GM12878 (cell line): ENCODE results near the gene ADAMTS19. TPM values are rescaled to one million over a fixed set of nuclear protein-coding genes. Genes with fewer than 3 reads are reported as not detected.

ENCODE experiments used
- ATAC-seq: fragments of 200-7000 bp; cut with Tn5 transposase; 3 replicates; pipeline ENCODE4 v1.9.1; 2020; ENCODE audit warnings: mild to moderate bottlenecking, moderate library complexity
- BruUV-seq: library from RNA; stranded (reverse); fragments of 400-500 nt; replicated peaks from 2 replicates; lab custom pipeline; 2021; lab: Mats Ljungman, UMichigan
- CTCF ChIA-PET: fragments of 300-600 bp; sonication (Branson Sonifier 250); formaldehyde crosslinking; extraction: SDS; loops from one replicate; lab custom pipeline; 2021; ENCODE audit warnings: inconsistent platforms; lab: Yijun Ruan, JAX
- POLR2A ChIA-PET: fragments of 350-600 bp; formaldehyde crosslinking; extraction: SDS; loops from one replicate; lab custom pipeline; 2021; ENCODE audit warnings: inconsistent platforms; lab: Charles Lee
- RAD21 ChIA-PET: fragments of 300-600 bp; sonication (Branson Sonifier 250); formaldehyde crosslinking; loops from one replicate; lab custom pipeline; 2023; ENCODE audit warnings: antibody characterized with exemption; ENCODE audit not compliant: unreplicated experiment; lab: Charles Lee
- SMC1A ChIA-PET: fragments of 300-600 bp; sonication (Branson Sonifier 250); formaldehyde crosslinking; loops from one replicate; lab custom pipeline; 2023; ENCODE audit not compliant: unreplicated experiment, uncharacterized antibody; lab: Charles Lee
- DNase-seq: peaks from one replicate; pipeline ENCODE4 v3.0.0-alpha.2; 2011; ENCODE audit warnings: low read depth, low spot score
- FAIRE-seq: peaks from 3 replicates; lab custom pipeline; 2011; peaks lifted over from hg19 to GRCh38; lab: Jason Lieb, UNC
- H2AFZ ChIP-seq: 2 replicates; pipeline ENCODE4 v1.6.0; 2011; ENCODE audit warnings: low read depth, low read length, control low read depth; ENCODE audit not compliant: control insufficient read depth
- H3K27ac ChIP-seq: 2 replicates; pipeline ENCODE4 v1.5.1; 2011; ENCODE audit warnings: control low read depth; ENCODE audit not compliant: control insufficient read depth, insufficient read depth
- H3K27me3 ChIP-seq, 2 experiments: replicated peaks in 1 of 2; 2 replicates each; pipeline versions ENCODE4 v1.6.0 to v1.6.1; 2011; ENCODE audit warnings: low read length in 1 of 2; ENCODE audit not compliant: control insufficient read depth in 2 of 2, insufficient read depth in 2 of 2
- H3K36me3 ChIP-seq, 2 experiments: 2 replicates each; pipeline ENCODE4 v1.5.1; 2011; ENCODE audit warnings: low read length in 1 of 2; ENCODE audit not compliant: control insufficient read depth in 2 of 2, insufficient read depth in 2 of 2
- H3K4me1 ChIP-seq: 2 replicates; pipeline ENCODE4 v1.6.1; 2011; ENCODE audit warnings: mild to moderate bottlenecking, low read length, moderate library complexity, mixed read lengths; ENCODE audit not compliant: control insufficient read depth, insufficient read depth
- H3K4me2 ChIP-seq: 2 replicates; pipeline ENCODE4 v1.6.0; 2011; ENCODE audit warnings: control low read depth; ENCODE audit not compliant: control insufficient read depth, insufficient read depth
- H3K4me3 ChIP-seq: fragments of 200-600 bp; sonication (generic); 2 replicates; pipeline ENCODE4 v1.5.1; 2016
- H3K79me2 ChIP-seq: 2 replicates; pipeline ENCODE4 v1.6.0; 2011; ENCODE audit warnings: low read length; ENCODE audit not compliant: control insufficient read depth, insufficient read depth
- H3K9ac ChIP-seq: 2 replicates; pipeline ENCODE4 v1.8.0; 2011; ENCODE audit warnings: low read length, control low read depth, mixed read lengths; ENCODE audit not compliant: control insufficient read depth, insufficient read depth
- H3K9me3 ChIP-seq: replicated peaks from 3 replicates; pipeline ENCODE4 v1.5.1; 2011; ENCODE audit warnings: mild to moderate bottlenecking, low read length; ENCODE audit not compliant: control insufficient read depth, insufficient read depth
- H4K20me1 ChIP-seq: 2 replicates; pipeline ENCODE4 v1.6.0; 2011; ENCODE audit not compliant: control insufficient read depth, insufficient read depth
- ATF2 ChIP-seq: IDR thresholded peaks from 2 replicates; pipeline ENCODE4 v1.6.1; 2012; ENCODE audit warnings: low read length, inconsistent platforms
- MXI1 ChIP-seq: fragments of 150-350 bp; IDR thresholded peaks from 2 replicates; pipeline ENCODE4 v1.6.1; 2011; ENCODE audit warnings: low read depth, mild to moderate bottlenecking, inconsistent platforms, low read length, improper control_type of control experiment
- ZNF592 ChIP-seq: fragments of 450-650 bp; IDR thresholded peaks from 2 replicates; pipeline ENCODE4 v1.6.1; 2017; ENCODE audit warnings: mild to moderate bottlenecking, moderate library complexity
- WGBS: methylation state at CpG from one replicate; pipeline ENCODE4 v1.1.6; 2016; ENCODE audit warnings: low lambda C conversion rate; ENCODE audit not compliant: insufficient replicate concordance, insufficient coverage; ENCODE audit errors: missing lambda C conversion rate; 5-methylcytosine and 5-hydroxymethylcytosine counted together
- in situ Hi-C: fragments of 300-500 bp; cut with MboI; formaldehyde crosslinking; loops from 9 replicates; pipeline ENCODE4 v1.14.3; 2018; ENCODE audit warnings: mixed read lengths
- intact Hi-C: fragments of 100-400 bp; cut with micrococcal nuclease; formaldehyde crosslinking; loops from one replicate; pipeline ENCODE4 v1.14.2; 2022; ENCODE audit not compliant: unreplicated experiment
- polyA plus RNA-seq, 11 experiments: library from polyadenylated mRNA; depleted of rRNA in 4 of 11; unstranded in 6 of 11; stranded (reverse) in 5 of 11; fragments of >200 nt; fragmentation: Nextera tagmentation in 4 of 11; fragmentation: Illumina TruSeq in 1 of 11; extraction: Ambion mirVana in 4 of 11; extraction: Trizol in 1 of 11; gene quantifications; 1 replicate in 1 of 11; 2 replicates in 10 of 11; pipeline versions ENCODE4 v1.2.1 to v1.2.3, GENCODE V29; 2011 to 2016; ENCODE audit warnings: inconsistent platforms in 2 of 11, missing spikeins in 2 of 11, low read depth in 1 of 11
- total RNA-seq, 4 experiments: library from RNA; depleted of rRNA in 3 of 4; stranded (reverse); fragments of >200 nt in 3 of 4; fragmentation: Illumina TruSeq in 1 of 4; extraction: Trizol in 1 of 4; gene quantifications; 2 replicates each; pipeline versions ENCODE4 v1.2.1 to v1.2.3, GENCODE V29; 2013 to 2021
- TF ChIP-seq, protein P1 (sequence below): fragments of 150-350 bp; IDR thresholded peaks from 2 replicates; pipeline ENCODE4 v1.6.1; 2016; ENCODE audit warnings: low read depth, low read length

ADAMTS19 gene
- total and polyA plus RNA-seq, 10 of the 15 experiments (the other 5 are each of a cell fraction or from before 2014, with no cell fraction given), result not detected

GRCh38 chr5:129459450-129459776 is 685 bp upstream of the ADAMTS19 start:
- Histone ChIP-seq H3K4me1 (no peaks in the 10 kb centered on the region), H3K9me3 (no peaks in the 10 kb centered on the region), H3K9ac (no peak overlapping the region), H3K27me3 (peaks cover 6 to 14% of the 10 kb centered on the region in 2 experiments), H3K4me2 (no peak overlapping the region), H3K79me2 (no peaks in the 10 kb centered on the region), H2AFZ (no peak overlapping the region), H3K4me3 (no peak overlapping the region), H4K20me1 (no peaks in the 10 kb centered on the region), H3K27ac (no peak overlapping the region), H3K36me3 (no peaks in the 10 kb centered on the region)
- ChIA-PET POLR2A (no interaction called here), SMC1A (no interaction called here), CTCF (no interaction called here), RAD21 (no interaction called here)
- in situ Hi-C loops, result no loop called here
- no peak for DNase-seq
- no TSS peak for BruUV-seq
- intact Hi-C loops, result no loop called here
- TF ChIP-seq, protein P1, sequence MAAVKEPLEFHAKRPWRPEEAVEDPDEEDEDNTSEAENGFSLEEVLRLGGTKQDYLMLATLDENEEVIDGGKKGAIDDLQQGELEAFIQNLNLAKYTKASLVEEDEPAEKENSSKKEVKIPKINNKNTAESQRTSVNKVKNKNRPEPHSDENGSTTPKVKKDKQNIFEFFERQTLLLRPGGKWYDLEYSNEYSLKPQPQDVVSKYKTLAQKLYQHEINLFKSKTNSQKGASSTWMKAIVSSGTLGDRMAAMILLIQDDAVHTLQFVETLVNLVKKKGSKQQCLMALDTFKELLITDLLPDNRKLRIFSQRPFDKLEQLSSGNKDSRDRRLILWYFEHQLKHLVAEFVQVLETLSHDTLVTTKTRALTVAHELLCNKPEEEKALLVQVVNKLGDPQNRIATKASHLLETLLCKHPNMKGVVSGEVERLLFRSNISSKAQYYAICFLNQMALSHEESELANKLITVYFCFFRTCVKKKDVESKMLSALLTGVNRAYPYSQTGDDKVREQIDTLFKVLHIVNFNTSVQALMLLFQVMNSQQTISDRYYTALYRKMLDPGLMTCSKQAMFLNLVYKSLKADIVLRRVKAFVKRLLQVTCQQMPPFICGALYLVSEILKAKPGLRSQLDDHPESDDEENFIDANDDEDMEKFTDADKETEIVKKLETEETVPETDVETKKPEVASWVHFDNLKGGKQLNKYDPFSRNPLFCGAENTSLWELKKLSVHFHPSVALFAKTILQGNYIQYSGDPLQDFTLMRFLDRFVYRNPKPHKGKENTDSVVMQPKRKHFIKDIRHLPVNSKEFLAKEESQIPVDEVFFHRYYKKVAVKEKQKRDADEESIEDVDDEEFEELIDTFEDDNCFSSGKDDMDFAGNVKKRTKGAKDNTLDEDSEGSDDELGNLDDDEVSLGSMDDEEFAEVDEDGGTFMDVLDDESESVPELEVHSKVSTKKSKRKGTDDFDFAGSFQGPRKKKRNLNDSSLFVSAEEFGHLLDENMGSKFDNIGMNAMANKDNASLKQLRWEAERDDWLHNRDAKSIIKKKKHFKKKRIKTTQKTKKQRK, result no peak
- TF ChIP-seq MXI1, result no peak
- TF ChIP-seq ZNF592, result no peak
- no peak for TF ChIP-seq ATF2
- ATAC-seq, result no peak
- FAIRE-seq, result no peak
- 25% methylated on average over 8 of the region's 11 CpGs for WGBS
